SH-SY5Y (cell line): ENCODE data around the gene PMVK.

Experiments used
- GATA2 ChIP-seq: IDR thresholded peaks from 2 replicates; pipeline ENCODE4 v1.6.1; 2011; ENCODE audit warnings: mild to moderate bottlenecking, low read depth, low read length
- GATA3 ChIP-seq: IDR thresholded peaks from 2 replicates; pipeline ENCODE4 v1.6.1; 2011; ENCODE audit warnings: low read depth, mild to moderate bottlenecking, low read length, moderate library complexity

DNA sequence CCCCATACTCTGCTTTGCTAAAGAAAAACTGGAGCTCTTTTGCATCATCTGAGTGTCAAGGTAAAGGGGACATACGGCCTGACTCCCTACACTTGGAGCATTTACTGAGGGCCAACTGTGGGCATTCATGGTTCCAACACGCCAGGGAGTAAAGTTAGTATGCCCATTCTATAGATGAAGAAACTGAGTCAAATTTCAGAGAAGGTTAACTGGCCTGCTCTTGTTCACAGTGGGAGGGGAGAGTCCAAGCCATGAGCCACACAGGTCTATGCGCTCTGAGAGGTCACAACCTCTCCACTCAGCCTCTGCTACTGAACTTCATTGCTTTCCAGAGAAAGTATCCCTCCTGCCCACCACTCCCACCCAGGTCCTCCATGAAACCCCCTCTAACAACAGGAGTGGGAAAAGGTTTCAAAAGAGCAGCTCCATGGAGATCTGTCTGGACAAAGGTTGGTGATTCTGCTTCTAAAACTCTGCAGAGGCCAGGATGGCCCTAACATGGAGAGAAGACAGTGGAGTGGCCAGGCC, 59.6 kb downstream of the PMVK start:
- TF ChIP-seq GATA3 = no peak
- TF ChIP-seq GATA2 = no peak
